ENCODE measurements around the gene TOMM34.

The TOMM34 gene

GRCh38 chr20:44924541-44924940 lies 35.7 kb downstream of the TOMM34 start:
- DNase-seq: no peak

DNA sequence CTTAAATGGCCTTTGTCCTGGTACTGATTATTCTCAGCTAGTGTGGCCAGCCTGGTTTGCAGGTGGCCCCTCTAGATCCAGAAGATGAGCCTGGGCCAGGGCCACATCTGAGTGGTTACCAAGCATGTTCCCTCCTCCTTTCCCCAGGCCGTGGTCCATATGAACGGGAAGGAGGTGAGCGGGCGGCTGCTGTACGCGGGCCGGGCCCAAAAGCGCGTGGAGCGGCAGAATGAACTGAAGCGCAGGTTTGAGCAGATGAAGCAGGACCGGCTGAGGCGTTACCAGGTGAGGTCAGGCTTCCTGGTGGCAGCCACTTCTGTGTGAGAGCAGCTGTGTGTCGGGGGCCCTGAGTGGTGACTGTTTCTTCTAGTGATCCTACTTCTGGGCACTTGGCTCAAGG lies 38.8 kb downstream of the TOMM34 start:
- no peak for DNase-seq

DNA sequence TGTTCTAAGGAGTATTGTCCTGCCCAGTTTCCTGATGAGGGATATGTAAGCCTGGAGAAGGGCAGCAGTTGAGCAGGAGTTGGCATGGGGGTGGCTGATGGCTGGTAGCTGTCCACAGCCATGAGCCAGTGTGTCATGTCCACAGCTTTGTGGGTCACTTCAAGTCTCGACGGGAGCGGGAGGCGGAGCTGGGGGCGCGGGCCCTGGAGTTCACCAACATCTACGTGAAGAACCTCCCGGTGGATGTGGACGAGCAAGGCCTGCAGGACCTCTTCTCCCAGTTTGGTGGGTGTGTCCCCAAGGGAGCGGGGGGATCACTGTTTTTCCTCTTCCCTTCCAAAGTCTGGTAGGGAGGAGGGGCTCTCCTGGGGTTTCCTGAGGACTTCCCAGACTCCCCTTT lies 41.4 kb downstream of the TOMM34 start:
- DNase-seq: no peak

GRCh38 chr20:44918342-44918741 lies 41.9 kb downstream of the TOMM34 start:
- DNase-seq: no peak

- no peak for DNase-seq
These were observed 42.8 kb downstream of the TOMM34 start for GRCh38 chr20:44917399-44917798.

DNA sequence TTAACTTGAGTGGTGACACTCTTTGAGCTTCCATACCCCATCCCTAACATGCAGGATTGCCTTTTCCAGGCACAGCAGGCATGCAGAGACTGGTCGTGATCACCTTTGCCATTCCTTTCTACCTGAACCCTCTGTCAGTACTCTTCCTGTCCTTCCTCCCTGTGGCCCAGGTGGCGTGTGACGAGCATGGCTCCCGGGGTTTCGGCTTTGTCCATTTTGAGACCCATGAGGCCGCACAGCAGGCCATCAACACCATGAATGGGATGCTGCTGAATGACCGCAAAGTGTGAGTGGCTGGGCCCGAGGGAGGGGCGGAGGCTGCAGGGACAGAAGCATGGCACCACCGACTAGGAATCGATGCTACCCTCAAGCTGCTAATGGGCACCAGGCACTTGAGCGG lies 43.6 kb downstream of the TOMM34 start:
- DNase-seq: peak; percentile 20

DNA sequence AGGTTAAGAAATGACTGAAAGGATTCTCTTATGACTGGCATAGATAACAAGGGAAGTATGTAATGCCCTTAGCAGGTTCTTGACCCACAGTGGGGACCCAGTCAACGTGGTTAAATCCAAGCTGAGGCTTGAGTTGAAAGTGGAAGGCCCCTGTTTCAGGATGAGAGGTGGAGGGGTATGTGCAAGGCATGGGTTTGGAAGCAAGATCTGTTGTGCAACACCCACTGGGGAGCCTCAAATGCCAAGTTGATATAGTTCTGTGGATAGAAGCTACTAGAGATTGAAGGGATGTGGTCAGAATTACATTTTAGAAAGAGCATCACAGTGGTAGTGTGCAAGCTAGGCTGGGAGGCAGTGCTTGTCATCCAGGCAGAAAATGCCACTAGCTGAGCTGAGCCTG lies 45.3 kb downstream of the TOMM34 start:
- DNase-seq: no peak

GRCh38 chr20:44912189-44912588 lies 48.0 kb downstream of the TOMM34 start:
- no peak for DNase-seq

DNA sequence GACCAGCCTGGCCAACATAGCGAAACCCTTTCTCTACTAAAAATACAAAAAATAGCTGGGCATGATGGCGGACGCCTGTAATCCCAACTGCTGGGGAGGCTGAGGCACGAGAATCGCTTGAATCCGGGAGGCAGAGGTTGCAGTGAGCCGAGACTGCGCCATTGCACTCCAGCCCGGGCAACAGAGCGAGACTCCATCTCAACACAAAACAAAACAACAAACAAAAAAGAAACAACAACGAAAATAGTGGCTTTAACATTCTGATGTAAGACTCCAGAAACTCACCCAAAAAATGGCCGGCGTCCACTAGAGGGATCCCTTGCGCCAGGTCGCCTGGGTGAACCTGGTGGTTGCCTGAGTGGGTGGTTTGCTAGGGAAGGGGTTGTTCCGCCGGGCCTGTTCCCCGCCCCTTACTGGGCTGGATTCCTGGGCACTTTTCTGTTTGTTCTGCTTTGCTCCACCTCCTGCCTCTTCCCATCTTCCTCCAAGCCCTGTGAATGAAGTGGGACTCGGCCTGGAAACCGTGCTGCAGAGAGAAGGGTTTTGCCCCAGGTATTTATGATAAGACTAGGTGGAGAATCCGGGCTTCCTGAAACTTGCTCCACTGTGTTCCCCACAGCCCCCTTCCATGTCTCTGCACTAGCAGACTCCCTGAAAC lies 48.8 kb downstream of the TOMM34 start:
- DNase-seq: peak; percentile 36

GRCh38 chr20:44910690-44911262 lies 49.4 kb downstream of the TOMM34 start:
- DNase-seq: peak; percentile 24

- peak; percentile 72 for DNase-seq
These were observed 50.1 kb downstream of the TOMM34 start, which contains the start of gene PABPC1L for GRCh38 chr20:44909872-44910689. TSS of gene PABPC1L (plus strand) at chr20:44910060. CDS start at chr20:44910144, 84 bp downstream.

GRCh38 chr20:44908987-44909871 lies 51.0 kb downstream of the TOMM34 start:
- DNase-seq: peak; percentile 44

- DNase-seq: no peak
These were observed 55.8 kb downstream of the TOMM34 start for GRCh38 chr20:44904377-44904776.

- DNase-seq: no peak
These were observed 58.2 kb downstream of the TOMM34 start for GRCh38 chr20:44901974-44902373.

- no peak for DNase-seq
These were observed 59.9 kb downstream of the TOMM34 start for GRCh38 chr20:44900231-44900854.

DNA sequence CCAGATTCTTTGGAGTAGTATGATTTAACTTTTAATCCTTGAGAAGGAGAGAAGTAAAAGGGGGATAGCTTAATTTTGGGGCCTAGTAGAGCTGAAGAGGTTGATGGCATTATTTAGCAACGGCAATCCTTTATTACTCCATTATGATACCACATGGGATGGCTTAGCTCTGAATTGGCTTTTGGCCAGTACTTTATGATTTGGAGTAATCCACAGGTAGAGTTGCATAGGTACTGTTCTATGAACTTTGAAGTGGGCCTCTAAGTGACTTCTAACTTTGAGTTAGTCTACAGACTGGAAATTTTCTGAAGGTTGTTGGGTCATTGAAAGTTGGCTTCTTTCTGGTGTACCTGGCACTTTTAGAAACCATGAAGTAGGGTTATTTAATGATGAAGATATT lies 63.1 kb downstream of the TOMM34 start:
- DNase-seq: no peak

- no peak for DNase-seq
These were observed 63.6 kb downstream of the TOMM34 start for GRCh38 chr20:44896583-44896982.

DNA sequence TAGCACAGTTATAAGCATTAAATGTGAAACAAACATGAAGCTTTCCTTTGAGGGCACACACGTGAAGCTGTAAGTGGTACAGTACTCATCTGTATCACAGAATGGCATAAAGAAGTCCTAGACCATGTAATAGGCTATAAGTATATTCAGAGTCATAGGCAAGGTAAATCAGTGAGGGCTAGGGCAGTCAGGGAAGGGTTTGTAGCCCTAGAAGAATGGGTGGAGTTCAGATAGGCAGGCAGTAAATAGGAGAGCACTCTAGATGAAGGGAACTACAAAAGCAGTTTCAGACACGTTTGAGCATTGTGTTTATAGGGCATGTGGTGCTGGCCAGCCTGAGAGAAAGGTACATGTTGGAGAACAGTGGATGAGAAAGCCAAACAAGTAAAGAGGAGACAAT lies 65.2 kb downstream of the TOMM34 start:
- no peak for DNase-seq

Measured in retina (tissue), 1 donor.